Memory B cell (primary cell): ENCODE measurements around the gene MGAT4B.

ENCODE experiments used
- ATAC-seq: fragments of 150-1000 bp; cut with Tn5 transposase; 2 replicates; pipeline ENCODE4 v1.10.0; 2021; ENCODE audit warnings: low read depth, mild to moderate bottlenecking, moderate library complexity
- DNase-seq, 2 donors: peaks; one replicate each; pipeline ENCODE4 v3.0.0; 2022; ENCODE audit warnings: low spot score in 2 of 2
- H3K27ac Mint-ChIP-seq: one replicate; pipeline ENCODE4 v1.8.0; 2022; ENCODE audit warnings: mild to moderate bottlenecking, moderate library complexity, mixed read lengths
- H3K27me3 Mint-ChIP-seq: one replicate; pipeline ENCODE4 v1.8.0; 2022; ENCODE audit warnings: mixed read lengths
- H3K36me3 Mint-ChIP-seq: one replicate; pipeline ENCODE4 v1.8.0; 2022; ENCODE audit warnings: mild to moderate bottlenecking, mixed read lengths
- H3K4me1 Mint-ChIP-seq: one replicate; pipeline ENCODE4 v1.8.0; 2022; ENCODE audit warnings: mixed read lengths
- H3K4me3 Mint-ChIP-seq: one replicate; pipeline ENCODE4 v1.8.0; 2022; ENCODE audit warnings: mild to moderate bottlenecking, moderate library complexity, mixed read lengths
- H3K9me3 Mint-ChIP-seq: one replicate; pipeline ENCODE4 v1.8.0; 2022; ENCODE audit warnings: mixed read lengths

Gene MGAT4B

DNA sequence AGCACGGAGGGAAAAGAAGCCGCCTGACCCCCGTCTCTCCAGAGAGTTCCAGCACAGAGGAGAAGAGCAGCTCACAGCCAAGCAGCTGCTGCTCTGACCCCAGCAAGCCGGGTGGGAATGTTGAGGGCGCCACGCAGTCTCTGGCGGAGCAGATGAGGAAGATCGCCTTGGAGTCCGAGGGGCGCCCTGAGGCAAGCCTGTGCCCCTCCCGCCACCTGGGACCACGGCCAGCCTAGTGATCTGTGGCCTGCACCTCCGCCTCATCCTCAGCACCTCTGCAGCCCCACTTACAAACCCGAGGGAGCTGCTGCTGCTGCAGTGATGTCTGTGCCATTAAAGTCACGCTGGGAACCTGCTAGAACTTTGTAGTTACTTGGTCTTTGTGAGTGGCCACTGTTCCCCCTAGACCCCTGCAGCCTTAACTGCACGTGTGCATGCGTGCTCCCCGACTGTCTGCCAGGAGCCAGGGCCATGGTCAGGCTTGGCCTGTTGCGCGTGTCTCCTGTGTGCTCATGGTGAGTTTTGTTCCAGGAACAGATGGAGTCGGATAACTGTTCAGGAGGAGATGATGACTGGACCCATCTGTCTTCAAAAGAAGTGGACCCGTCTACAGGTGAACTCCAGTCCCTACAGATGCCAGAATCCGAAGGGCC, 26.5 kb upstream of the MGAT4B start:
- DNase-seq (no peak), ATAC-seq (no peak)
- H3K27me3 Mint-ChIP-seq = no peaks in the 10 kb centered on the region
- H3K4me3 Mint-ChIP-seq = no peak overlapping the region
- peak overlapping the region; percentile 47 for H3K27ac Mint-ChIP-seq
- peaks cover 45% of the 10 kb centered on the region for H3K36me3 Mint-ChIP-seq
- H3K9me3 Mint-ChIP-seq = no peaks in the 10 kb centered on the region
- peaks cover 13% of the 10 kb centered on the region for H3K4me1 Mint-ChIP-seq

DNA sequence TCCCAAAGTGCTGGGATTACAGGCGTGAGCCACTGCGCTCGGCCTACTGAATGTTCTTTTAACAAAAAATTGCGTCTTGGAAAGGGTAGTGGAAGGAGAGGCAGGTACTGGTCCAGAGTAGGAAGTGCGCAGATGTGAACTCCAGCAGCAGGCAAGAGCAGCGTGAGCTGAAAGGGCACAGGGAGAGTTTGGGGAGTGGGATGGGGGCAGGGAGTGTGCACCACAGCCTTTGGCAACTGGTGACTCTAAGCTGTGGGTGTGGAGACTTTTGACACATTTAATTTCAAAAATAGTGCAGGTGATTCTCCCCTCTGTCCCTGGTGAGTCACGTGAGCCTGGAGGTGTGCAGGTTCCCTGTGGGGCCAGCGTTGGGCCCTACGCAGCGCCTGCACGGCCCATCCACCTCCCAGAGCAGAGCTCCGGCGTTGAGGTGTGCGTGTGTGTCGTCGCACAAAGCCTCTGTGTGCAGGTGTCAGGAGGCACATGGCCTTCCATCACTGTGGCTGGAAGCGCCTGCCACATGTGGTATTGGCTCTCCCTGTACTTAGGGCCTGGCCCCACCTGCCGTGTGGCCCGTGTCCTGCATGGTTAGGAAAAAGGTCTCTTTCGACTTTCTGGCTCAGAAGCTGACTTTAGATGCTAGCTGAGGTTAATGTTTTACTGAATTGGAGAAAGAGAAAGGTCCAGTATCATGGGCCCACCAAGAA, 25.5 kb upstream of the MGAT4B start:
- H3K27ac Mint-ChIP-seq = peak overlapping the region; percentile 78
- peaks cover 43% of the 10 kb centered on the region for H3K36me3 Mint-ChIP-seq
- no peak overlapping the region for H3K4me3 Mint-ChIP-seq
- H3K27me3 Mint-ChIP-seq = no peaks in the 10 kb centered on the region
- peaks cover 13% of the 10 kb centered on the region for H3K4me1 Mint-ChIP-seq
- no peak for DNase-seq
- ATAC-seq = no peak
- no peaks in the 10 kb centered on the region for H3K9me3 Mint-ChIP-seq

DNA sequence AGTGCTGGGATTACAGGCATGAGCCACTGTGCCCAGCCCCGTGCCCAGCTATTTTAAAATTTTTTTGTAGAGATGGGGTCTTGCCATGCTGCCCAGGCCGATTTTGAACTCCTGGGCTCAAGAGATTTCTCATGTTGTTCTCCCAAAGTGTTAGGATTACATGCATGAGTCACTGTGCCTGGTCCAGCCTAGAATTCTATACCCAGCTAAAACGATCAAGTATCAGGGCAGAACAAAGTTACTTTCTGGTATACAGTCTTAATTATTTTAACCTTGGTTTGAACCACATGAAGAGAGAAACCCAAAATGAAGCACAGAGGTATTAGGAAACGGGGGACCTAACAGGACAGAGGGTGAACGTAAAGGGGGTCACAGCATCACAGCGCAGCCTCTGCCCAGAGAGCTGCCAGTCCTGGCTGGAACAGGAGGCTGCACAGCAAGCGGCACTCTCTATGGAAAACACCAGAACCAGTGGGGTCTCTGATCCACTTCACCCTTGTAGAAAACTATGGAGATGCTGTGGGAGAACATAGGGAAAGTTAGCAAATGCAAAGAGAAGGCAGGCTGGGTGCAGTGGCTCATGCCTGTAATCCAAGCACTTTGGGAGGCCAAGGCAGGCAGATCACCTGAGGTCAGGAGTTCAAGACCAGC, 24.3 kb upstream of the MGAT4B start:
- Mint-ChIP-seq H3K27me3 (no peaks in the 10 kb centered on the region), H3K4me1 (peaks cover 5% of the 10 kb centered on the region), H3K9me3 (no peaks in the 10 kb centered on the region), H3K27ac (peak overlapping the region; percentile 50), H3K4me3 (no peak overlapping the region), H3K36me3 (peaks cover 36% of the 10 kb centered on the region)
- ATAC-seq = no peak
- no peak for DNase-seq

DNA sequence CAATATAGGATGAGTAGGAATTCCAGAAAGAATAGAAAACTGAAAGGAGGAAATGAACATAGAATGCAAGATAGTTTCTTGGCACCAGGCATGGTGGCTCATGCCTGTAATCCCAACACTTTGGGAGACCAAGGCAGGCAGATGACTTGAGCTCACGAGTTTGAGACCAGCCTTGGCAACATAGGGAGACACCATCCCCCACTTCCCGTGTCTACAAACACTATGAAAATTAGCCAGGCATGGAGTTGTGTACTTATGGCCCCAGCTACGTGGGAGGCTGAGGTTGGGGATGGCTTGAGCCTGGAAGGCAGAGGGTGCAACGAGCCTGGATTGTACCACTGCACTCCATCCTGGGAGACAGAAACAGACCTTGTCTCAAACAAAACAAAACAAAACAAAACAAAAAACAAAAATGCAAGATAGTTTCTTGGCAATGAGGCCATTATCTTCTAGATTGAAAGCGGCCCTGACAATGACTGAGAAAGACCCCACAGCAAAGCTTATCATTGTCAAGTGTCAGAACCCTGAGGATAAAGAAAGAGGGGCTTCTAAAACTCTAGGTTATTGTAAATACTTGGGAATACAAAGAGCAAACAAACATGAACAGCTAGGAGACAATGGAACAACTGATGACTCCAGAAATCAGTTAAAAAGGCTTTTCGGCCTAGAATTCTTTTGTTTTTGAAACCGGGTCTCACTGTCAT, 23.2 kb upstream of the MGAT4B start:
- Mint-ChIP-seq H3K9me3 (no peaks in the 10 kb centered on the region), H3K27ac (peak overlapping the region; percentile 14), H3K36me3 (peaks cover 33% of the 10 kb centered on the region), H3K27me3 (no peaks in the 10 kb centered on the region), H3K4me3 (no peak overlapping the region), H3K4me1 (peaks cover 3% of the 10 kb centered on the region)
- ATAC-seq (no peak), DNase-seq (no peak)

DNA sequence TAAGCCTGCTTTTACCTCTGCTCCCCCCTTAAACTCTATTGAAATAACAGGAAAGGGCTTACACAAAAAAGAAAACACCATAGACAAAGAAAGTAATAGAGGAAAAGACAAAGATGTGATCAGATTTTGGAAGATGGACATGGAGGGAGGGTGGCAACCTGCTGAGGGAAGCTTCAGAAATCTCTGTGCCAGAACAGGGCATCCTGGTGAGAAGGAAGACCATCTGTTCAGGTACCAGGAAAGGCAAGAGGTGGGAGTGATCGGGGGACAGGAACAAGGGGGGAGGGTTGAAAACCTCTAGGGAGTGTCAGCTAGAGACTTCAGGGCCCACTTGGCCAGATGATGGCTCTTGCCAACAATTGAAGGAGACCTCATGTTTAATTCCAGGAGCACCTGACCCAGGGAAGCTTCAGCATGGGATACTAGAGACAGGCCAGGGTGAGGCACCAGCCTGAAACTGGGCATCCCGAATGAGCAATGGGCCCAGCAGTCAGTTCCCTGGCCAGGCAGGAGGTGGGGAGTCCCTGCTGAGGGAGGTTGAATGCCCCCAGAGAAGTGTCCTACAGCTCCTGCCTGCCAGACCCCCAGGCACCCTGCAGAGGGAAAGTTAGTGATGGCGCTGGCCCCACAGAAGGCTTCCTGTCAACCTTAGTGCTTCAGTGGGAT, 22.2 kb upstream of the MGAT4B start:
- H3K9me3 Mint-ChIP-seq = no peaks in the 10 kb centered on the region
- peaks cover 40% of the 10 kb centered on the region for H3K36me3 Mint-ChIP-seq
- ATAC-seq (no peak), DNase-seq (no peak)
- no peak overlapping the region for H3K4me3 Mint-ChIP-seq
- H3K27me3 Mint-ChIP-seq = no peaks in the 10 kb centered on the region
- H3K27ac Mint-ChIP-seq = peak overlapping the region; percentile 77
- peaks cover 7% of the 10 kb centered on the region for H3K4me1 Mint-ChIP-seq

DNA sequence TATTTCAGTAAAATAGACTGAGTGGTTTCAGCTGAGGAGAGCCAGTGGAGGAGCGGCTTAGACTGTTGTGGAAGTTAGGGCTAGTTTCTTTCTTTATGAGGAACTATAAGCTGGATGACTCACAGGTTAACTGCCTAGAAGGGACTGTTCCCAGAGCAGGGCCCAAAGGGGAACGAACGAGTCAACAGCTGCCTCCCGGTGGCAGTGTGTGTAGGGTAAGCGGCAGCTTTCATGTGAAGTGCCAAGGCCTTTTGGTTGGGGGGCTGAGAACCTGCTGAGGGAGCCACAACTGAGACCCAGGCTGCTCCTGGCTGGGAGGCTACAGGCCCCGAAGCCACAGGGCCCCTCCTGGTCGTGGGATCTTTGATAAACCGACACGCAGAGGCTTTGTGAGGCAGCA, 21.0 kb upstream of the MGAT4B start:
- H3K4me1 Mint-ChIP-seq = peaks cover 10% of the 10 kb centered on the region
- ATAC-seq (no peak), DNase-seq (no peak)
- H3K27ac Mint-ChIP-seq = peak overlapping the region; percentile 59
- no peaks in the 10 kb centered on the region for H3K9me3 Mint-ChIP-seq
- no peaks in the 10 kb centered on the region for H3K27me3 Mint-ChIP-seq
- peaks cover 31% of the 10 kb centered on the region for H3K36me3 Mint-ChIP-seq
- no peak overlapping the region for H3K4me3 Mint-ChIP-seq

DNA sequence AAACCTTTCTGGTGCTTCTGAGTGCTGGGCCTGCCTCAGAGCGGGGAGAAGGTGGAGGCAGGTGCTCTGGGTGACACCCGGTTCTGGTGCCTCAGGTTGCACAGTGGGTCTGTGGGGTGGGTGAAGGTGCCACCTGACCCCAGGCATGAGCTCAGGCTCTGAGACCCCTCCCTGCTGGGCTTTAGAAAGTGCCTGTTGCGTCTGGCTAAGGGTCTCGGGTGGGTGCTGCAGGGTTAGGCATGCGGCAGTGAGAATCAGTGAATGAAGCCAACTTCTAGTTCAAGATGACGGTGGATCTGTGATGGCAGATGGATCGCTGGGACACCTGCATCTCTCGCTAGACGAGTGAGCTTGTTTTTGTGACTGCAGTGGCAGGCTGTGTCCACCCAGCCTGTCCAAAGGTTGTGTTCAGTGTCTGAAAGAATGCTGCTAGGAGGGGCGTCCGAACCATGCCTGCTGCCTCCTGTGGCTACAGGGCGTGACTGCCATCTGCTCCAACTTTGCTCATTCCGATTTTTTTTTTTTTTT, 19.1 kb upstream of the MGAT4B start:
- Mint-ChIP-seq H3K36me3 (peaks cover 21% of the 10 kb centered on the region), H3K9me3 (no peaks in the 10 kb centered on the region), H3K4me3 (no peak overlapping the region), H3K27ac (peak overlapping the region; percentile 35), H3K27me3 (no peaks in the 10 kb centered on the region), H3K4me1 (peaks cover 21% of the 10 kb centered on the region)
- no peak for DNase-seq
- no peak for ATAC-seq

DNA sequence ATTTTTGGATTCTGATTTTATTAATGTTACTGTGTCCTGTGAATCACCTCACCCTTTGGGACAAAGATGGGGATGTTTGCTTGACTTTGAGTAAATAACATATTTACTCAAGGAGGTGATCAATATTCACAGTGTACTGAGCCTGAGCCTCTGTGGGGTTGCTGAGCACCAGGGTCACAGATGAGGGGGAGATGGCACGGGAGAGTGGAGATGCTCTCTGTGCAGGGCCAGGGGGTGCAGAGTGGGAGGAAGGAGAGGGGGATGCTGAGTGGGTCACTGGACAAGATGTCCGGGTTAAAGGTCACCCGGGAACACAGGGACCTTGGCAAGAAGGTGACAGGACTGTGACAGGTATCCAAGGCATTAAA, 18.1 kb upstream of the MGAT4B start:
- Mint-ChIP-seq H3K36me3 (peaks cover 17% of the 10 kb centered on the region), H3K27ac (peak overlapping the region; percentile 82), H3K4me3 (no peak overlapping the region), H3K27me3 (no peaks in the 10 kb centered on the region), H3K4me1 (peaks cover 26% of the 10 kb centered on the region), H3K9me3 (no peaks in the 10 kb centered on the region)
- no peak for ATAC-seq
- DNase-seq = no peak

DNA sequence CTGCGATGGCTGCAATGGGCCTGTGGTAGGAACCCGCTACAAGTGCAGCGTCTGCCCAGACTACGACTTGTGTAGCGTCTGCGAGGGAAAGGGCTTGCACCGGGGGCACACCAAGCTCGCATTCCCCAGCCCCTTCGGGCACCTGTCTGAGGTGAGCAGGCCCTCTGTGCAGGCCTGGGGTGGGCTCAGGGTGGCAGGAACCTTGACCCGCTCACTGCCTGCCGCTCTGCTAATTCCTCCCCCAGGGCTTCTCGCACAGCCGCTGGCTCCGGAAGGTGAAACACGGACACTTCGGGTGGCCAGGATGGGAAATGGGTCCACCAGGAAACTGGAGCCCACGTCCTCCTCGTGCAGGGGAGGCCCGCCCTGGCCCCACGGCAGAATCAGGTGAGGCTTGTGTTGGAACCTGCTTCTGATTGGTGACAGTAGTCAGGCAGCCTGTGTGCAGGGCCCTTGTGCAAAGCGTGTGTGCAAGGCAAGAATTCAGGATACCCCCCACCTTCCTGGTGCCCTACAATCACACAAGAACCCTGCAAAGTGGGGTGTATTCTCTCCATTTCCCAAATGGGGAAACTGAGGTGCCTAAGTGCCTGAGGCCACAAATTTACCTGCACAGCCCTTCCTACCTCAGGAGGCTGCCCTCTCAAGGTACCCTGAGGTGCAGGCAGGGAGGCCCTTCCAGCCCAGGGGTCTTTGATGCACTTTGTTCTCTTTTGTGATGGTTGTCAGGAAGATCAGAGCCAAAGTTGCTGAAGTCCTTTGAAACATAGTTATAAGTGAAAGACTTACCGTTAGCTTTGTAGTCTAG, 17.5 kb upstream of the MGAT4B start:
- Mint-ChIP-seq H3K27me3 (no peaks in the 10 kb centered on the region), H3K4me3 (no peak overlapping the region), H3K4me1 (peaks cover 27% of the 10 kb centered on the region), H3K36me3 (peaks cover 12% of the 10 kb centered on the region), H3K27ac (peak overlapping the region; percentile 82), H3K9me3 (no peaks in the 10 kb centered on the region)
- no peak for DNase-seq
- no peak for ATAC-seq

DNA sequence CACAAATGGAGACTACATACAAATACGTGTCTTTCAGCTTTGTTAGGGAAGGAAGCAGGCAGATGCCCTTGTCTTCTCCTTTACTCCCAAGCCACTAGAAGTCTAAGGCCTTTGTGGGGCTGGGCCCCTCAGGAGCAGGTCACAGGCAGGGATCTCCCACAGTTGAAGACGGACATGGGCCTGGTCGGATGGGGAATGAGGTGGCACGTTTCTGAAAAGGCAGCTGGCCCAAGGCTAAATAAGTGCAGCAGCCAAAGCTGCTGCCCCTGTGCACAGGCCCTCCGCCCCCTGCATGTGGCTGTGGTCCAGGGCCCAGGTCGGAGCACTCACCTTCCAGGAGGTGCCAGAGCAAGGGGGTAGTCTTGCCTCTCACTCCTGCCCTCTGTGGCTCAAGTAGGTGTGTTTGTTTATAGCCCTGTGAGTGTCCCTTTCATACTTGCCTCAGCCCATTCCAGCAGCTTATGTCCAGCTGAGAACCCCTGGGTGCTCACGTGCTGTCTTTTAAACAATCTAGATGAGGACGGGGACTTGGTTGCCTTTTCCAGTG, 15.9 kb upstream of the MGAT4B start:
- H3K4me3 Mint-ChIP-seq = peak overlapping the region; percentile 95
- H3K27me3 Mint-ChIP-seq = no peaks in the 10 kb centered on the region
- peak overlapping the region; percentile 99 for H3K27ac Mint-ChIP-seq
- DNase-seq = no peak
- H3K4me1 Mint-ChIP-seq = peaks cover 31% of the 10 kb centered on the region
- no peak for ATAC-seq
- peaks cover 9% of the 10 kb centered on the region for H3K36me3 Mint-ChIP-seq
- no peaks in the 10 kb centered on the region for H3K9me3 Mint-ChIP-seq

DNA sequence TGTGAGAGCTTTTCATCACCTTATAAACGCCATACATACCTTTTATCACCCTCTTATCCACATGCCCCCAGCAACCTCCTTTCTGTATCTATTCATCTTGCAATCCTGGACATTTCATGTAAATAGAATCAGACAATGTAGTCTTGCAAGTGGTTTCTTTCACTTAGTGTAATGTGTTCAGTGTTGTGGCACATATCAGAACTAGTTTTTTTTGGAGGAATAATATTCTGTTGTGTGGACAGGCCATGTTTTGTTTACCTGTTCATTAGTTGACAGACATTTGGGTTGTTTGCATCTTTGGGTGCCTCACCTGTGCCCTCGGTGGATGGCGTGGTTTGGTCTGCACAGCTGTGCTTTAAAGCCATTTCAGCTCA, 15.4 kb upstream of the MGAT4B start:
- peak overlapping the region; percentile 99 for H3K27ac Mint-ChIP-seq
- no peak for ATAC-seq
- DNase-seq = no peak
- peaks cover 33% of the 10 kb centered on the region for H3K4me1 Mint-ChIP-seq
- no peaks in the 10 kb centered on the region for H3K9me3 Mint-ChIP-seq
- H3K27me3 Mint-ChIP-seq = no peaks in the 10 kb centered on the region
- H3K4me3 Mint-ChIP-seq = peak overlapping the region; percentile 95
- H3K36me3 Mint-ChIP-seq = peaks cover 9% of the 10 kb centered on the region

DNA sequence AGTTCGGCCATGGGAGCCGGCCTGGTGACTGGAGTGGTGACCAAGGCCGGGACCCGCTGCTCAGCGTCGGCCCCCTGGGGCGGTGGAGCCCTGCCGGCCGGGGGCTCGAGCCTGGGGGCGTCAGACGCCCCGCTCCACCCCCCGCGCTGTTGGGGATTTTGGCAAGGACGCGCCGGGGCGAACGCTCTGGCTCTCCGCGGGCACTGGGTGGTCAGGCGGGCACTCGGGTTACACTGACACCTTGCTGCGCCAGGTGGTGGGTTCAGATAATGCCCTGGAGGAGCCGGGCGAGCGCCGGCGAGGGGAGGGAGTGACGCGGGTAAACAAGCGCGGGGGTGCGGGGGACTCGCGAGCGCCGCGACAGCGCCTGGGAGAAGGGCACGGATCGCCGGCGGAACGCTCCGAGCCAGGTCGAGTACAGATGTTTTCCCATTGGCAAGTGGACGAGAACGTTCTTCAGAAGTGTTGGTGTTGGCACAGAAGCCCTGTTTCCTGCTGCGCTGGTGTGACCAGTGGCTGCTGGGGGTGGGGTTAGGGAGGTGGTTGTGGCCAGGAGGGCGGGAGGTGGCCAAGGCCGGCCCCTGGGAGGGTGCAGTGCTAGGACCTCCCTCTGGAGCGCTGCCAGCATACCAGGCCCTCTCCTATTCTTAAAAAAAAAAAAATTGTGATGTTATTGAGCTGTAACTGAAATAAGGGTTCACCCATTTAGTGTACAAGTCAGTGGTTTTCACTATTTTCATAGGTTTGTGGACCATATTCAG, 14.8 kb upstream of the MGAT4B start:
- Mint-ChIP-seq H3K9me3 (no peaks in the 10 kb centered on the region), H3K27me3 (no peaks in the 10 kb centered on the region), H3K4me1 (peaks cover 33% of the 10 kb centered on the region), H3K36me3 (peaks cover 9% of the 10 kb centered on the region), H3K27ac (peak overlapping the region; percentile 99), H3K4me3 (peak overlapping the region; percentile 95)
- DNase-seq = peak; percentile 72 to 88
- peak; percentile 49 for ATAC-seq
